ENCODE measurements around the gene CLDN34.

DNA sequence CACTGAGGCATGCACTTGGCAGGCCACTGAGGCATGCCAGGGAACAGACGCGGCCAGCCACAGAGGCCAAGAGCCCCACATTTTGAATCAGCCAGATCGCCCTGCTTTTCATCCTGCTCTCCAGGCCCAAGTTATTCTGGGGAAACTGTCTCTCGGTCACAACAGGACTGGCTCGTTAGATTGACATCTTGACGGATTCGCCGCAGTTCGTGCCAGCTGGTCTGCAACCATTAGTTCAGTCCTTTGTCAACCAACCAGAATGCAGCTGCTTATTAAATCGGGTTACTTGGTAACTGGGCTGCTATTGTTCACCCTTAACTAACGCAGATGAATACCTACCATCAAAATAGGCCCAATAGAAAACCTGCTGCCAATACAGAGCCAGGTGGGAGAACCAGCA is 16.7 kb downstream of the CLDN34 start:
- no peak for TF ChIP-seq YY1 (IDR thresholded peaks at IDR 0.05)
- TF ChIP-seq, protein P1, sequence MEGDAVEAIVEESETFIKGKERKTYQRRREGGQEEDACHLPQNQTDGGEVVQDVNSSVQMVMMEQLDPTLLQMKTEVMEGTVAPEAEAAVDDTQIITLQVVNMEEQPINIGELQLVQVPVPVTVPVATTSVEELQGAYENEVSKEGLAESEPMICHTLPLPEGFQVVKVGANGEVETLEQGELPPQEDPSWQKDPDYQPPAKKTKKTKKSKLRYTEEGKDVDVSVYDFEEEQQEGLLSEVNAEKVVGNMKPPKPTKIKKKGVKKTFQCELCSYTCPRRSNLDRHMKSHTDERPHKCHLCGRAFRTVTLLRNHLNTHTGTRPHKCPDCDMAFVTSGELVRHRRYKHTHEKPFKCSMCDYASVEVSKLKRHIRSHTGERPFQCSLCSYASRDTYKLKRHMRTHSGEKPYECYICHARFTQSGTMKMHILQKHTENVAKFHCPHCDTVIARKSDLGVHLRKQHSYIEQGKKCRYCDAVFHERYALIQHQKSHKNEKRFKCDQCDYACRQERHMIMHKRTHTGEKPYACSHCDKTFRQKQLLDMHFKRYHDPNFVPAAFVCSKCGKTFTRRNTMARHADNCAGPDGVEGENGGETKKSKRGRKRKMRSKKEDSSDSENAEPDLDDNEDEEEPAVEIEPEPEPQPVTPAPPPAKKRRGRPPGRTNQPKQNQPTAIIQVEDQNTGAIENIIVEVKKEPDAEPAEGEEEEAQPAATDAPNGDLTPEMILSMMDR (IDR thresholded peaks at IDR 0.05; ENCODE audit: low read depth, low read length, missing input control) = no peak
- TF ChIP-seq RAD21 (IDR thresholded peaks at IDR 0.05) = no peak
- TF ChIP-seq, protein P2, sequence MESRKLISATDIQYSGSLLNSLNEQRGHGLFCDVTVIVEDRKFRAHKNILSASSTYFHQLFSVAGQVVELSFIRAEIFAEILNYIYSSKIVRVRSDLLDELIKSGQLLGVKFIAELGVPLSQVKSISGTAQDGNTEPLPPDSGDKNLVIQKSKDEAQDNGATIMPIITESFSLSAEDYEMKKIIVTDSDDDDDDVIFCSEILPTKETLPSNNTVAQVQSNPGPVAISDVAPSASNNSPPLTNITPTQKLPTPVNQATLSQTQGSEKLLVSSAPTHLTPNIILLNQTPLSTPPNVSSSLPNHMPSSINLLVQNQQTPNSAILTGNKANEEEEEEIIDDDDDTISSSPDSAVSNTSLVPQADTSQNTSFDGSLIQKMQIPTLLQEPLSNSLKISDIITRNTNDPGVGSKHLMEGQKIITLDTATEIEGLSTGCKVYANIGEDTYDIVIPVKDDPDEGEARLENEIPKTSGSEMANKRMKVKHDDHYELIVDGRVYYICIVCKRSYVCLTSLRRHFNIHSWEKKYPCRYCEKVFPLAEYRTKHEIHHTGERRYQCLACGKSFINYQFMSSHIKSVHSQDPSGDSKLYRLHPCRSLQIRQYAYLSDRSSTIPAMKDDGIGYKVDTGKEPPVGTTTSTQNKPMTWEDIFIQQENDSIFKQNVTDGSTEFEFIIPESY (IDR thresholded peaks at IDR 0.05) = no peak
- TF ChIP-seq MAX (IDR thresholded peaks at IDR 0.05) = no peak
- no peak for TF ChIP-seq GABPA (IDR thresholded peaks at IDR 0.05 in 1 of 2, conservative IDR thresholded peaks at IDR 0.05 in 1 of 2)
- TF ChIP-seq EGR1 (IDR thresholded peaks at IDR 0.05; ENCODE audit: low read depth in 2 of 2) = no peak
